Keratinocyte (primary cell): ENCODE measurements around the gene RPL32. TPM values are rescaled to one million over a fixed set of nuclear protein-coding genes. Genes with fewer than 3 reads are reported as not detected.

ENCODE experiments used
- DNase-seq: peaks from one replicate; pipeline ENCODE4 v3.0.0-alpha.2; 2011; ENCODE audit warnings: low read depth, missing footprints, low spot score
- FAIRE-seq: peaks from 2 replicates; lab custom pipeline; 2011; peaks lifted over from hg19 to GRCh38; lab: Jason Lieb, UNC
- H2AFZ ChIP-seq: 2 replicates; pipeline ENCODE4 v1.6.0; 2012; ENCODE audit warnings: low read length, control low read depth, inconsistent platforms; ENCODE audit not compliant: control insufficient read depth
- H3K27ac ChIP-seq: 2 replicates; pipeline ENCODE4 v1.5.1; 2011; ENCODE audit warnings: low read length; ENCODE audit not compliant: control insufficient read depth, insufficient read depth
- H3K27me3 ChIP-seq: 3 replicates; pipeline ENCODE4 v1.6.0; 2011; ENCODE audit warnings: low read length; ENCODE audit not compliant: control insufficient read depth, insufficient read depth; ENCODE audit errors: extremely low read depth
- H3K36me3 ChIP-seq, 2 experiments: 2 replicates in 1 of 2; 3 replicates in 1 of 2; pipeline ENCODE4 v1.5.1; 2011; ENCODE audit warnings: low read length in 2 of 2, mild to moderate bottlenecking in 1 of 2; ENCODE audit not compliant: control insufficient read depth in 2 of 2, insufficient read depth in 2 of 2; ENCODE audit errors: extremely low read depth in 1 of 2
- H3K4me1 ChIP-seq: 3 replicates; pipeline ENCODE4 v1.5.1; 2011; ENCODE audit warnings: low read length; ENCODE audit not compliant: control insufficient read depth, insufficient read depth; ENCODE audit errors: extremely low read depth
- H3K4me2 ChIP-seq: 3 replicates; pipeline ENCODE4 v1.6.0; 2011; ENCODE audit warnings: low read depth, low read length; ENCODE audit not compliant: control insufficient read depth, insufficient read depth; ENCODE audit errors: extremely low read depth
- H3K4me3 ChIP-seq, 3 experiments: fragments of 200-600 bp in 1 of 3; sonication (generic) in 1 of 3; 2 replicates in 2 of 3; 3 replicates in 1 of 3; pipeline ENCODE4 v1.5.1; 2011 to 2016; ENCODE audit warnings: low read length in 3 of 3, mild to moderate bottlenecking in 3 of 3, control low read depth in 2 of 3, inconsistent platforms in 1 of 3, low read depth in 1 of 3, mixed read lengths in 1 of 3, mixed run types in 1 of 3, moderate library complexity in 1 of 3; ENCODE audit not compliant: control insufficient read depth in 2 of 3, insufficient read depth in 2 of 3; ENCODE audit errors: extremely low read depth in 1 of 3
- H3K79me2 ChIP-seq: 2 replicates; pipeline ENCODE4 v1.6.0; 2012; ENCODE audit warnings: low read length; ENCODE audit not compliant: control insufficient read depth, insufficient read depth
- H3K9ac ChIP-seq: 3 replicates; pipeline ENCODE4 v1.6.0; 2011; ENCODE audit warnings: low read length; ENCODE audit not compliant: control insufficient read depth, insufficient read depth; ENCODE audit errors: extremely low read depth
- H3K9me1 ChIP-seq: 3 replicates; pipeline ENCODE4 v1.6.0; 2011; ENCODE audit warnings: low read length; ENCODE audit not compliant: control insufficient read depth, insufficient read depth; ENCODE audit errors: extremely low read depth
- H3K9me3 ChIP-seq: 2 replicates; pipeline ENCODE4 v1.5.1; 2012; ENCODE audit warnings: low read depth, low read length; ENCODE audit not compliant: control insufficient read depth
- H4K20me1 ChIP-seq: 3 replicates; pipeline ENCODE4 v1.6.0; 2011; ENCODE audit warnings: low read length; ENCODE audit not compliant: control insufficient read depth, insufficient read depth; ENCODE audit errors: extremely low read depth
- CTCF ChIP-seq, 3 experiments: IDR thresholded peaks in 1 of 3; conservative IDR thresholded peaks in 1 of 3; optimal IDR thresholded peaks in 1 of 3; 2 replicates in 2 of 3; 3 replicates in 1 of 3; pipeline versions ENCODE3 to v1.5.1; 2011; ENCODE audit warnings: low read length in 3 of 3, mild to moderate bottlenecking in 3 of 3, moderate library complexity in 2 of 3, control low read depth in 1 of 3, inconsistent platforms in 1 of 3; ENCODE audit not compliant: insufficient read depth in 2 of 3; ENCODE audit errors: extremely low read depth in 1 of 3
- EZH2 ChIP-seq: IDR thresholded peaks from one replicate; pipeline ENCODE4 v1.6.1; 2012; ENCODE audit warnings: inconsistent platforms, mild to moderate bottlenecking, low read length, moderate library complexity
- dilution Hi-C: fragments of 300-500 bp; cut with MboI; formaldehyde crosslinking; loops from one replicate; pipeline ENCODE4 v1.7.0; 2020; ENCODE audit warnings: low sequenced_read_pairs; ENCODE audit not compliant: extremely low pct_ligation_motif_present
- polyA plus RNA-seq, 5 experiments: library from polyadenylated mRNA; depleted of rRNA in 3 of 5; stranded (reverse) in 3 of 5; stranded (forward) in 1 of 5; unstranded in 1 of 5; fragments of >200 nt; gene quantifications; 1 replicate in 1 of 5; 2 replicates in 3 of 5; 3 replicates in 1 of 5; pipeline versions ENCODE4 v1.2.1 to v1.2.3, GENCODE V29; 2011 to 2012; ENCODE audit warnings: missing spikeins in 2 of 5, low read depth in 1 of 5, low replicate concordance in 1 of 5

RPL32 gene
- polyA plus RNA-seq, 1 donor (not counting 4 experiments of a cell fraction or from before 2014, with no cell fraction given) = 2,534 TPM

GRCh38 chr3:12837295-12837986 is 3.9 kb downstream of the RPL32 start:
- Histone ChIP-seq H3K27me3 (no peaks in the 10 kb centered on the region), H3K4me2 (peak overlapping the region; percentile 86), H3K9ac (no peak overlapping the region), H3K4me1 (peaks cover 31% of the 10 kb centered on the region), H3K9me3 (no peaks in the 10 kb centered on the region), H4K20me1 (peaks cover 58% of the 10 kb centered on the region), H2AFZ (no peak overlapping the region), H3K9me1 (peaks cover 11% of the 10 kb centered on the region), H3K79me2 (peaks cover 60% of the 10 kb centered on the region), H3K36me3 (peaks cover 47 to 75% of the 10 kb centered on the region in 2 experiments), H3K27ac (no peak overlapping the region), H3K4me3 (no peak overlapping the region)
- no peak for TF ChIP-seq CTCF (optimal IDR thresholded peaks at IDR 0.05 in 1 of 3, IDR thresholded peaks at IDR 0.05 in 1 of 3, conservative IDR thresholded peaks at IDR 0.05 in 1 of 3; ENCODE audit: extremely low read depth in 1 of 3, insufficient read depth in 2 of 3, low read length in 3 of 3)
- dilution Hi-C loops = no loop called here
- no peak for DNase-seq
- FAIRE-seq = no peak

- Histone ChIP-seq H4K20me1 (peaks cover 58% of the 10 kb centered on the region), H3K9ac (no peak overlapping the region), H3K27ac (no peak overlapping the region), H3K4me2 (no peak overlapping the region), H3K79me2 (peaks cover 48% of the 10 kb centered on the region), H3K4me1 (peaks cover 29% of the 10 kb centered on the region), H3K4me3 (no peak overlapping the region), H3K36me3 (peaks cover 51 to 72% of the 10 kb centered on the region in 2 experiments), H2AFZ (no peak overlapping the region), H3K27me3 (no peaks in the 10 kb centered on the region), H3K9me1 (peaks cover 11% of the 10 kb centered on the region), H3K9me3 (no peaks in the 10 kb centered on the region)
- FAIRE-seq (no peak), DNase-seq (no peak)
- dilution Hi-C loops = no loop called here
- TF ChIP-seq CTCF (optimal IDR thresholded peaks at IDR 0.05 in 1 of 3, IDR thresholded peaks at IDR 0.05 in 1 of 3, conservative IDR thresholded peaks at IDR 0.05 in 1 of 3; ENCODE audit: extremely low read depth in 1 of 3, insufficient read depth in 2 of 3, low read length in 3 of 3) (no peak), EZH2 (no peak)
These were observed 6.2 kb downstream of the RPL32 start for GRCh38 chr3:12835052-12835665.
